K562 (cell line): ENCODE data around the gene MYH6.

Source experiments
- EZH2 ChIP-seq: IDR thresholded peaks from 2 replicates; pipeline ENCODE4 v1.6.1; 2012; ENCODE audit warnings: low read depth, mild to moderate bottlenecking, inconsistent platforms, low read length, borderline replicate concordance
- JUNB ChIP-seq: fragments of 450-650 bp; formaldehyde crosslinking; conservative IDR thresholded peaks from 2 replicates; pipeline ENCODE4 v1.4.0; 2020; ENCODE audit warnings: mild to moderate bottlenecking
- POLR2AphosphoS5 ChIP-seq: IDR thresholded peaks from 2 replicates; pipeline ENCODE4 v1.6.1; 2011; ENCODE audit warnings: mild to moderate bottlenecking, low read depth, low read length, moderate library complexity; ENCODE audit not compliant: control insufficient read depth, insufficient read depth
- REST ChIP-seq, 2 experiments: fragments of 450-650 bp; formaldehyde crosslinking in 1 of 2; IDR thresholded peaks; 2 replicates each; pipeline versions ENCODE4 v1.4.0 to v1.6.1; 2014 to 2020; ENCODE audit warnings: mild to moderate bottlenecking in 2 of 2, borderline replicate concordance in 1 of 2, low read depth in 1 of 2
- ZNF512 ChIP-seq: IDR thresholded peaks from 2 replicates; pipeline ENCODE4 v1.6.1; 2016; ENCODE audit warnings: missing genetic modification characterization, missing compliant biosample characterization

GRCh38 chr14:23381871-23382270 lies 26.2 kb downstream of the MYH6 start:
- TF ChIP-seq JUNB (CRISPR knock-in tag) = no peak
- TF ChIP-seq REST (IDR thresholded peaks at IDR 0.05; ENCODE audit: borderline replicate concordance) = no peak
- TF ChIP-seq REST (CRISPR knock-in tag; IDR thresholded peaks at IDR 0.05; ENCODE audit: low read depth) = no peak
- no peak for TF ChIP-seq ZNF512 (tag)
- TF ChIP-seq POLR2AphosphoS5 = no peak
- TF ChIP-seq EZH2 = no peak
